Activated naive CD4-positive, alpha-beta T cell treated with anti-CD3 and anti-CD28 coated beads for 36 hours (primary cell): ENCODE data around the gene ENGASE. TPM values are rescaled to one million over a fixed set of nuclear protein-coding genes. Genes with fewer than 3 reads are reported as not detected.
A peak's percentile ranks its signal among the peaks of the same experiment; 100 is the strongest.

ENCODE experiments used
- CTCF ChIA-PET: fragments of 350-600 bp; sonication (Branson Sonifier 250); formaldehyde crosslinking; loops from one replicate; lab custom pipeline; 2021; ENCODE audit warnings: antibody characterized with exemption; lab: Charles Lee
- DNase-seq: peaks from one replicate; pipeline ENCODE4 v3.0.0-alpha.2; 2020
- H3K27ac Mint-ChIP-seq: one replicate; pipeline ENCODE4 v1.8.0; 2021; ENCODE audit warnings: mild to moderate bottlenecking, mixed read lengths
- H3K27me3 Mint-ChIP-seq: one replicate; pipeline ENCODE4 v1.8.0; 2021; ENCODE audit warnings: low read depth, mixed read lengths
- H3K36me3 Mint-ChIP-seq: one replicate; pipeline ENCODE4 v1.8.0; 2021; ENCODE audit warnings: low read depth, mixed read lengths
- H3K4me1 Mint-ChIP-seq: one replicate; pipeline ENCODE4 v1.8.0; 2021; ENCODE audit warnings: low read depth, mixed read lengths
- H3K4me3 Mint-ChIP-seq: one replicate; pipeline ENCODE4 v1.8.0; 2021; ENCODE audit warnings: mild to moderate bottlenecking, moderate library complexity, mixed read lengths
- H3K9me3 Mint-ChIP-seq: one replicate; pipeline ENCODE4 v1.8.0; 2021; ENCODE audit warnings: mixed read lengths
- intact Hi-C: fragments of 100-400 bp; cut with micrococcal nuclease; formaldehyde crosslinking; loops from one replicate; pipeline ENCODE4 v1.15.1; 2023
- total RNA-seq, 2 experiments: library from RNA; stranded (reverse); gene quantifications; one replicate each; pipeline ENCODE4 v1.2.3, GENCODE V29; 2021

Gene ENGASE
- total RNA-seq, 2 experiments from 2014 or later = 49.5 to 51.2 TPM

- DNase-seq = no peak
These were observed 32.8 kb upstream of the ENGASE start for GRCh38 chr17:79041723-79042420.

GRCh38 chr17:79042421-79043190 is 32.0 kb upstream of the ENGASE start:
- no peak overlapping the region for H3K4me3 Mint-ChIP-seq
- no peaks in the 10 kb centered on the region for H3K36me3 Mint-ChIP-seq
- peaks cover 3% of the 10 kb centered on the region for H3K27me3 Mint-ChIP-seq
- no peaks in the 10 kb centered on the region for H3K4me1 Mint-ChIP-seq
- peak; percentile 81 for DNase-seq
- no peaks in the 10 kb centered on the region for H3K9me3 Mint-ChIP-seq
- no peak overlapping the region for H3K27ac Mint-ChIP-seq
- intact Hi-C loops = loop anchor here (1.0 to 2.0 kb wide), 2 partner anchors 23 to 56 kb away; no protein-coding TSS in a partner anchor
- CTCF ChIA-PET = interaction anchor here (0.8 to 1.6 kb wide), 9 partner anchors 10 to 63 kb away, joined by 3 to 13 read pairs (median 4); partner anchors contain the start of gene LGALS3BP

More at GRCh38 chr17:79041723-79042420, 32.8 kb upstream of the ENGASE start:
- no peaks in the 10 kb centered on the region for H3K9me3 Mint-ChIP-seq
- no peak overlapping the region for H3K4me3 Mint-ChIP-seq
- H3K27ac Mint-ChIP-seq = no peak overlapping the region
- H3K36me3 Mint-ChIP-seq = no peaks in the 10 kb centered on the region
- no peaks in the 10 kb centered on the region for H3K4me1 Mint-ChIP-seq
- H3K27me3 Mint-ChIP-seq = peaks cover 3% of the 10 kb centered on the region
- intact Hi-C loops = loop anchor here (1.0 to 2.0 kb wide), 2 partner anchors 23 to 55 kb away; no protein-coding TSS in a partner anchor
- CTCF ChIA-PET = interaction anchor here (0.8 to 1.6 kb wide), 9 partner anchors 9 to 63 kb away, joined by 3 to 13 read pairs (median 4); partner anchors contain the start of gene LGALS3BP

- DNase-seq = no peak
- no peaks in the 10 kb centered on the region for H3K4me1 Mint-ChIP-seq
- H3K36me3 Mint-ChIP-seq = no peaks in the 10 kb centered on the region
- intact Hi-C loops = loop anchor here (2.0 kb wide), 1 partner anchor 57 kb away; no protein-coding TSS in a partner anchor
- no peak overlapping the region for H3K4me3 Mint-ChIP-seq
- H3K9me3 Mint-ChIP-seq = no peaks in the 10 kb centered on the region
- CTCF ChIA-PET = interaction anchor here (1.1 to 3.2 kb wide), 3 partner anchors 53 to 357 kb away, joined by 3 to 11 read pairs (median 4); no protein-coding TSS in a partner anchor
- no peak overlapping the region for H3K27ac Mint-ChIP-seq
- H3K27me3 Mint-ChIP-seq = peaks cover 3% of the 10 kb centered on the region
These were observed 31.3 kb upstream of the ENGASE start for GRCh38 chr17:79043191-79043930.

- Mint-ChIP-seq H3K36me3 (no peaks in the 10 kb centered on the region), H3K4me3 (no peak overlapping the region), H3K4me1 (no peaks in the 10 kb centered on the region), H3K27me3 (peaks cover 3% of the 10 kb centered on the region), H3K9me3 (no peaks in the 10 kb centered on the region), H3K27ac (no peak overlapping the region)
- intact Hi-C loops = loop anchor here (2.0 kb wide), 1 partner anchor 57 kb away; no protein-coding TSS in a partner anchor
- CTCF ChIA-PET = interaction anchor here (1.0 to 3.2 kb wide), 6 partner anchors 15 to 357 kb away, joined by 3 to 11 read pairs (median 4); no protein-coding TSS in a partner anchor
- no peak for DNase-seq
These were observed 30.7 kb upstream of the ENGASE start for GRCh38 chr17:79043931-79044320.

GRCh38 chr17:79044462-79044861 is 30.2 kb upstream of the ENGASE start:
- H3K4me1 Mint-ChIP-seq = no peaks in the 10 kb centered on the region
- no peaks in the 10 kb centered on the region for H3K36me3 Mint-ChIP-seq
- CTCF ChIA-PET = interaction anchor here (0.9 to 3.2 kb wide), 9 partner anchors 8 to 356 kb away, joined by 3 to 11 read pairs (median 4); no protein-coding TSS in a partner anchor
- H3K27ac Mint-ChIP-seq = no peak overlapping the region
- H3K4me3 Mint-ChIP-seq = no peak overlapping the region
- no peaks in the 10 kb centered on the region for H3K9me3 Mint-ChIP-seq
- peaks cover 3% of the 10 kb centered on the region for H3K27me3 Mint-ChIP-seq
- intact Hi-C loops = no loop called here
- DNase-seq = no peak

- Mint-ChIP-seq H3K36me3 (no peaks in the 10 kb centered on the region), H3K27ac (no peak overlapping the region), H3K27me3 (peaks cover 3% of the 10 kb centered on the region), H3K9me3 (no peaks in the 10 kb centered on the region), H3K4me3 (no peak overlapping the region), H3K4me1 (no peaks in the 10 kb centered on the region)
- CTCF ChIA-PET = interaction anchor here (0.6 to 3.2 kb wide), 20 partner anchors 9 to 348 kb away, joined by 3 to 13 read pairs (median 4); no protein-coding TSS in a partner anchor
- DNase-seq = no peak
- intact Hi-C loops = no loop called here
These were observed 29.5 kb upstream of the ENGASE start for GRCh38 chr17:79045001-79045729.

GRCh38 chr17:79045842-79046196 is 28.8 kb upstream of the ENGASE start:
- Mint-ChIP-seq H3K36me3 (no peaks in the 10 kb centered on the region), H3K4me3 (no peak overlapping the region), H3K27me3 (peaks cover 3% of the 10 kb centered on the region), H3K4me1 (no peaks in the 10 kb centered on the region), H3K27ac (no peak overlapping the region), H3K9me3 (no peaks in the 10 kb centered on the region)
- intact Hi-C loops = loop anchor here (1.0 to 2.0 kb wide), 2 partner anchors 37 to 346 kb away; no protein-coding TSS in a partner anchor
- CTCF ChIA-PET = interaction anchor here (0.6 to 3.2 kb wide), 17 partner anchors 10 to 789 kb away, joined by 3 to 13 read pairs (median 4); no protein-coding TSS in a partner anchor
- DNase-seq = peak; percentile 77

- CTCF ChIA-PET = interaction anchor here (0.6 to 3.2 kb wide), 14 partner anchors 10 to 789 kb away, joined by 3 to 13 read pairs (median 6); no protein-coding TSS in a partner anchor
- Mint-ChIP-seq H3K36me3 (no peaks in the 10 kb centered on the region), H3K27me3 (peaks cover 3% of the 10 kb centered on the region), H3K4me1 (no peaks in the 10 kb centered on the region), H3K27ac (no peak overlapping the region), H3K9me3 (no peaks in the 10 kb centered on the region), H3K4me3 (no peak overlapping the region)
- DNase-seq = no peak
- intact Hi-C loops = loop anchor here (1.0 to 2.0 kb wide), 2 partner anchors 36 to 346 kb away; no protein-coding TSS in a partner anchor
These were observed 28.3 kb upstream of the ENGASE start for GRCh38 chr17:79046197-79046915.

GRCh38 chr17:79046916-79047280 is 27.7 kb upstream of the ENGASE start:
- no peak overlapping the region for H3K4me3 Mint-ChIP-seq
- H3K27ac Mint-ChIP-seq = no peak overlapping the region
- no peaks in the 10 kb centered on the region for H3K4me1 Mint-ChIP-seq
- intact Hi-C loops = loop anchor here (1.0 to 2.0 kb wide), 2 partner anchors 36 to 345 kb away; no protein-coding TSS in a partner anchor
- no peaks in the 10 kb centered on the region for H3K36me3 Mint-ChIP-seq
- CTCF ChIA-PET = interaction anchor here (0.9 kb wide), 1 partner anchor 25 kb away, joined by 4 read pairs; no protein-coding TSS in a partner anchor
- DNase-seq = no peak
- no peaks in the 10 kb centered on the region for H3K9me3 Mint-ChIP-seq
- H3K27me3 Mint-ChIP-seq = peaks cover 3% of the 10 kb centered on the region

- CTCF ChIA-PET = interaction anchor here (0.9 kb wide), 1 partner anchor 26 kb away, joined by 4 read pairs; no protein-coding TSS in a partner anchor
- peaks cover 3% of the 10 kb centered on the region for H3K27me3 Mint-ChIP-seq
- intact Hi-C loops = loop anchor here (2.0 kb wide), 1 partner anchor 35 kb away; no protein-coding TSS in a partner anchor
- H3K4me3 Mint-ChIP-seq = no peak overlapping the region
- H3K9me3 Mint-ChIP-seq = no peaks in the 10 kb centered on the region
- H3K36me3 Mint-ChIP-seq = no peaks in the 10 kb centered on the region
- no peak for DNase-seq
- H3K27ac Mint-ChIP-seq = no peak overlapping the region
- H3K4me1 Mint-ChIP-seq = no peaks in the 10 kb centered on the region
These were observed 27.2 kb upstream of the ENGASE start for GRCh38 chr17:79047291-79047920.
